Ascending aorta (tissue), 2 donors: ENCODE measurements around the gene EDDM3A. TPM values are rescaled to one million over a fixed set of nuclear protein-coding genes. Genes with fewer than 3 reads are reported as not detected.

Experiments
- DNase-seq, 2 donors: peaks; one replicate each; pipeline ENCODE4 v3.0.0-alpha.2; 2019; ENCODE audit warnings: low spot score in 2 of 2
- H3K27ac ChIP-seq, 2 donors: fragments of 200-600 bp; sonication (generic); one replicate each; pipeline ENCODE4 v1.5.1; 2016 to 2017; ENCODE audit warnings: mild to moderate bottlenecking in 1 of 2
- H3K27me3 ChIP-seq: fragments of 200-600 bp; sonication (generic); one replicate; pipeline ENCODE4 v1.5.1; 2017
- H3K36me3 ChIP-seq, 2 donors: fragments of 200-600 bp; sonication (generic); one replicate each; pipeline ENCODE4 v1.5.1; 2016
- H3K4me1 ChIP-seq, 2 donors: fragments of 200-600 bp; sonication (generic); one replicate each; pipeline ENCODE4 v1.5.1; 2016 to 2017; ENCODE audit warnings: mild to moderate bottlenecking in 1 of 2
- H3K4me3 ChIP-seq, 2 donors: fragments of 200-600 bp; sonication (generic); one replicate each; pipeline ENCODE4 v1.5.1; 2016 to 2017; ENCODE audit warnings: mild to moderate bottlenecking in 1 of 2
- H3K9me3 ChIP-seq, 2 donors: fragments of 200-600 bp; sonication (generic); one replicate each; pipeline ENCODE4 v1.5.1; 2016
- intact Hi-C: fragments of 100-400 bp; cut with DNase I; formaldehyde crosslinking; loops from one replicate; pipeline ENCODE4 v1.15.1; 2023
- total RNA-seq: library from RNA; depleted of rRNA; stranded (reverse); fragments of >200 nt; gene quantifications from one replicate; pipeline ENCODE4 v1.1.0, GENCODE V29; 2016
- TF ChIP-seq, protein P1 (sequence below), 3 experiments: fragments of 200-600 bp in 2 of 3; fragments of 450-650 bp in 1 of 3; sonication (generic) in 2 of 3; IDR thresholded peaks; one replicate each; pipeline ENCODE4 v1.5.1; 2016 to 2019; ENCODE audit warnings: antibody characterized with exemption in 3 of 3, mild to moderate bottlenecking in 1 of 3, moderate library complexity in 1 of 3

Gene EDDM3A, protein sequence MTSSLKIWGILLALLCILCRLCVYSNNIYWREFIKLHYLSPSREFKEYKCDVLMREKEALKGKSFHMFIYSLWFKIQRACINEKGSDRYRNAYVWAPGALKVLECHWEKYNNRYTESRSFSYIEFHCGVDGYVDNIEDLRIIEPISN
- not detected for total RNA-seq

- no peaks in the 10 kb centered on the region for H3K9me3 ChIP-seq
- DNase-seq = no peak
- no peak within 1 kb of the TSS for H3K4me3 ChIP-seq
- no peaks in the 10 kb centered on the region for H3K4me1 ChIP-seq
- H3K27me3 ChIP-seq = no peaks in the 10 kb centered on the region
- no peak within 1 kb of the TSS for H3K27ac ChIP-seq
- TF ChIP-seq, protein P1, sequence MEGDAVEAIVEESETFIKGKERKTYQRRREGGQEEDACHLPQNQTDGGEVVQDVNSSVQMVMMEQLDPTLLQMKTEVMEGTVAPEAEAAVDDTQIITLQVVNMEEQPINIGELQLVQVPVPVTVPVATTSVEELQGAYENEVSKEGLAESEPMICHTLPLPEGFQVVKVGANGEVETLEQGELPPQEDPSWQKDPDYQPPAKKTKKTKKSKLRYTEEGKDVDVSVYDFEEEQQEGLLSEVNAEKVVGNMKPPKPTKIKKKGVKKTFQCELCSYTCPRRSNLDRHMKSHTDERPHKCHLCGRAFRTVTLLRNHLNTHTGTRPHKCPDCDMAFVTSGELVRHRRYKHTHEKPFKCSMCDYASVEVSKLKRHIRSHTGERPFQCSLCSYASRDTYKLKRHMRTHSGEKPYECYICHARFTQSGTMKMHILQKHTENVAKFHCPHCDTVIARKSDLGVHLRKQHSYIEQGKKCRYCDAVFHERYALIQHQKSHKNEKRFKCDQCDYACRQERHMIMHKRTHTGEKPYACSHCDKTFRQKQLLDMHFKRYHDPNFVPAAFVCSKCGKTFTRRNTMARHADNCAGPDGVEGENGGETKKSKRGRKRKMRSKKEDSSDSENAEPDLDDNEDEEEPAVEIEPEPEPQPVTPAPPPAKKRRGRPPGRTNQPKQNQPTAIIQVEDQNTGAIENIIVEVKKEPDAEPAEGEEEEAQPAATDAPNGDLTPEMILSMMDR (IDR thresholded peaks at IDR 0.05) = no peak
- intact Hi-C loops = no loop called here
- no peaks in the 10 kb centered on the region for H3K36me3 ChIP-seq
These were observed at the start of gene EDDM3A for GRCh38 chr14:20745571-20746358. TSS of gene EDDM3A (plus strand) at chr14:20745887. CDS start at chr14:20747581, 1,694 bp downstream.

- no peak overlapping the region for H3K4me3 ChIP-seq
- no peaks in the 10 kb centered on the region for H3K27me3 ChIP-seq
- peaks cover 0 to 30% of the 10 kb centered on the region in 2 donors for H3K36me3 ChIP-seq
- H3K27ac ChIP-seq = no peak overlapping the region
- no peaks in the 10 kb centered on the region for H3K9me3 ChIP-seq
- intact Hi-C loops = loop anchor here (5.0 kb wide), 1 partner anchor 161 kb away; no protein-coding TSS in a partner anchor
- no peaks in the 10 kb centered on the region for H3K4me1 ChIP-seq
- TF ChIP-seq, protein P1 (IDR thresholded peaks at IDR 0.05) = no peak
- no peak for DNase-seq
These were observed 48.9 kb upstream of the EDDM3A start for GRCh38 chr14:20696764-20697163.

DNA sequence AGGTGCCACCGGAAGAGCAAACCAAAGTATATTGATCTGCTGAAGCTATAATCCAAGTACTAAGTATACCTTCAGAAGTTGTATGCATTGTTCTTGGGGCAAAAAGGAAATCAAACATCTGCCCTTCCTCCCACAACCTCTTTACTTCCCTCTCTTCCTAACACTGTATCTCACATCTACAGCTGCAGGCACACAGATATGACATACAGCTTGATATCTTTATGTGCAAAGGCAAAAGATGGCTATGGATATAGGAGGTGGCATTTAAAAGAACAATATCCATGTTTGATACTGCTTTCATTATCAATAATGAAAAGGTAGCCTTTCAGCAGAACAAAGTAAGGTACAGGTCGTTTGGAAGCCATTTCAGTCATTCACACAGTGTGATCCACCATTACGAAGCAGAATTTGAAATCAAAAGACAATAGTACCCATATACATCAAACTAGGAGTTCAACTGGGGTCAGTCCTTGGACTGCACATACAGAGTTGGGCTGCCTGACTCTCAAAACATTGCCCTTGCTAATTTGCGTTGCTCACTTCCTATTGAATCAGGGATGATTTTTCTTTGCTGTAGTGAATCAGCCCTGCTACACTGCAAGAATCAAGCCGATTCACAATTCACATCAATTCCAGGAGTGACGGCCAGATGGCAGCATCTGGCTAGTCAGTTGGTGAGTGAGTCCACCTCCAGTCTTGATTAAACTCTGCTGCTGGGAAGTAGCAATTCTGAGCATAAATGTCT lies 48.2 kb upstream of the EDDM3A start:
- no peaks in the 10 kb centered on the region for H3K4me1 ChIP-seq
- intact Hi-C loops = loop anchor here (5.0 kb wide), 1 partner anchor 160 kb away; no protein-coding TSS in a partner anchor
- TF ChIP-seq, protein P1 (IDR thresholded peaks at IDR 0.05) = peak; percentile 52 to 65 (median 55)
- no peak for DNase-seq
- H3K27ac ChIP-seq = no peak overlapping the region
- no peaks in the 10 kb centered on the region for H3K9me3 ChIP-seq
- no peaks in the 10 kb centered on the region for H3K27me3 ChIP-seq
- no peak overlapping the region for H3K4me3 ChIP-seq
- peaks cover 0 to 30% of the 10 kb centered on the region in 2 donors for H3K36me3 ChIP-seq

DNA sequence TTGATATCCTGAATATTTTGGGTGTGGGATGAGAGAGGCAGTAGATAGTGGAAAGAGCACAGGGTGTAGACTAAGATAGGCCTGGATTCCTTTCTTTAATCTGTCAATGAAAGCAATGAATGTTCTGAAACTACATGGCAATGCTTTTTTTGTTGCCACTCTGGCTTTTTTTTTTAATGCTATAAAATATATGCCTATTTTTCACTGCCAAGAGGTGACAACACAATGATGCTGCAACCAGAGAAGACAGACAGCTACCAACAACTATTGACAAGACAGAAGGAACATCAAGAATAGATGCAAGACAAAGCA lies 47.7 kb upstream of the EDDM3A start:
- Histone ChIP-seq H3K36me3 (peaks cover 0 to 30% of the 10 kb centered on the region in 2 donors), H3K9me3 (no peaks in the 10 kb centered on the region), H3K4me3 (no peak overlapping the region), H3K27ac (no peak overlapping the region), H3K4me1 (no peaks in the 10 kb centered on the region), H3K27me3 (no peaks in the 10 kb centered on the region)
- TF ChIP-seq, protein P1 (IDR thresholded peaks at IDR 0.05) = no peak
- intact Hi-C loops = loop anchor here (5.0 kb wide), 1 partner anchor 159 kb away; no protein-coding TSS in a partner anchor
- DNase-seq = no peak

- intact Hi-C loops = loop anchor here (5.0 kb wide), 1 partner anchor 158 kb away; no protein-coding TSS in a partner anchor
- Histone ChIP-seq H3K27me3 (no peaks in the 10 kb centered on the region), H3K9me3 (no peaks in the 10 kb centered on the region), H3K4me1 (no peaks in the 10 kb centered on the region), H3K4me3 (no peak overlapping the region), H3K27ac (no peak overlapping the region), H3K36me3 (peaks cover 0 to 25% of the 10 kb centered on the region in 2 donors)
- DNase-seq = no peak
- TF ChIP-seq, protein P1 (IDR thresholded peaks at IDR 0.05) = no peak
These were observed 46.8 kb upstream of the EDDM3A start for GRCh38 chr14:20698934-20699333.
